T-helper 1 cell treated with Interleukin-12 subunit alpha and Interleukin-12 subunit beta and Interleukin-4 antibody, amounts not matched to agents 30 μg/mL and 1 μg/mL, for 36 hours (primary cell): ENCODE measurements around the gene SLC25A42.
"Not testable (repeated sequence)": the region's sequence is repeated elsewhere in the genome, so short reads cannot be mapped to it uniquely, and the experiment has no call there.

Experiments used
- H3K27ac Mint-ChIP-seq: one replicate; pipeline ENCODE4 v1.8.0; 2021; ENCODE audit warnings: mild to moderate bottlenecking, mixed read lengths
- H3K27me3 Mint-ChIP-seq: one replicate; pipeline ENCODE4 v1.8.0; 2021; ENCODE audit warnings: low read depth, mixed read lengths
- H3K36me3 Mint-ChIP-seq: one replicate; pipeline ENCODE4 v1.8.0; 2021; ENCODE audit warnings: low read depth, mixed read lengths
- H3K4me1 Mint-ChIP-seq: one replicate; pipeline ENCODE4 v1.8.0; 2021; ENCODE audit warnings: low read depth, mixed read lengths
- H3K4me3 Mint-ChIP-seq: one replicate; pipeline ENCODE4 v1.8.0; 2021; ENCODE audit warnings: mild to moderate bottlenecking, moderate library complexity, mixed read lengths
- H3K9me3 Mint-ChIP-seq: one replicate; pipeline ENCODE4 v1.8.0; 2021; ENCODE audit warnings: mixed read lengths

Gene SLC25A42

DNA sequence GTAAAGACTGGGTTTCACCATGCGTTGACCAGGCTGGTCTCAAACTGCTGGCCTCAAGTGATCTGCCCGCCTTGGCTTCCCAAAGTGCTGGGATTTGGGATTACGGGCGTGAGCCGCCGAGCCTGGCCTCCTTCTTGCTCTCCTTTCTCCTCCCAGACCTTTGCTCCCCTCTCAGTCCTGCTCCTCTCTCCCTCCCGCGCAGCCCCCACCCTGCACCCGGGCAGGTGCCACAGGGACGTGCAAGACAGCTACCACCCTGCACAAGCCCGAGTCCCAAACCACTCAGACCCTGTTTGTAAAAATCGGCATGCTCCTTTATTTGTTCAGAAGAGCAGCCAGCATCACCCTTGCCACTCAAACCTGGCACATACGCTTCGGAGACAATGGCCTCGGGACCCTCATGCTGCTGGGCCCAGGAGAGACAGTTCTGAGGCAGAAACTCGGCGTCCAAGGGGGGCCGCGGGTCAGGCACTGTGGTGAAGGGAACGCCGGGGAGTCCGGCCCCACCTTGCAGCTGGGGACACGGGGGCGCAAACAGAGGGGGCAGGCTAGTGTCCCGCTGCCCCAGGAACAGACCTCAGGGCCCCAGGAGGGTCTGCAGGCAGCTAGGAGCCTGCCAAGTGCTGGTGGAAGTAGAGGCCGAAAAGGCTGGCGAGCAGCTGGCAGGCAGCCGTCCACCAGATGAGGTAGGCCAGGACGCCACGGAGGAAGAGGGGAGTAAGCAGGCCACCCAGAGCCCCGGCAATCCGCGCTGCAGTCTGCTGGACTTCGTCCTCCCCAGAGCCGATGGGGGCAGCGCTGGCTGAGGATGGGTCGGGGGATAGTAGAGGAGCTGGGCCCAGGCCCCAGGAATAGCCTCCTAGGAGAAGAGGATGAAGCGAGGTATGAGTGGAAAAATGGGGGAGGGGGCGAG, 55.8 kb downstream of the SLC25A42 start:
- peaks cover 14% of the 10 kb centered on the region for H3K36me3 Mint-ChIP-seq
- no peak overlapping the region for H3K4me3 Mint-ChIP-seq
- no peaks in the 10 kb centered on the region for H3K27me3 Mint-ChIP-seq
- no peaks in the 10 kb centered on the region for H3K4me1 Mint-ChIP-seq
- H3K9me3 Mint-ChIP-seq, result peaks cover 6% of the 10 kb centered on the region
- H3K27ac Mint-ChIP-seq, result no peak overlapping the region

- Mint-ChIP-seq H3K36me3 (peaks cover 14% of the 10 kb centered on the region), H3K27ac (no peak overlapping the region), H3K9me3 (peaks cover 6% of the 10 kb centered on the region), H3K4me3 (no peak overlapping the region), H3K27me3 (no peaks in the 10 kb centered on the region), H3K4me1 (no peaks in the 10 kb centered on the region)
These were observed 56.8 kb downstream of the SLC25A42 start for GRCh38 chr19:19120308-19121231.

DNA sequence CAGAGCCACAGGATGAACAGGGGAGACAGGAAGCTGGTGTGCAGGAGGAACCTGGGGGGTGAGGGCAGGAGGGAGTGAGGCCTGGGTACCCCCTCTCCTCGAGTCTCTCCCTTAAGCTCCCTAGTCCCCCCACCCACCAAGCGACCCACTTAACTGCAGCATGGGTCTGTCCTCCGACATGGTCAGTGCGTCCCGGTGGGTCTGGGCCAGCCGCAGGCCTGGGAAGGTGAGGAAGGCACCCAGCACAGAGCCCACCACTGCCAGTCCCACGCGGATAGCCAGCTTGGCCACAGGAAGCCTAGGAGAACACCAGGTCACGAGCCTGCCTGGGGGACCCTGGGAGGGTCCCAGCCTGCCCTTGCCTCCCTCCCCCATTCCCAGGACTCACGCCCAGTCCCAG, 57.6 kb downstream of the SLC25A42 start:
- Mint-ChIP-seq H3K9me3 (peaks cover 6% of the 10 kb centered on the region), H3K36me3 (peaks cover 14% of the 10 kb centered on the region), H3K27me3 (no peaks in the 10 kb centered on the region), H3K4me1 (no peaks in the 10 kb centered on the region), H3K27ac (no peak overlapping the region), H3K4me3 (no peak overlapping the region)

- Mint-ChIP-seq H3K27me3 (no peaks in the 10 kb centered on the region), H3K27ac (no peak overlapping the region), H3K9me3 (peaks cover 6% of the 10 kb centered on the region), H3K36me3 (peaks cover 15% of the 10 kb centered on the region), H3K4me1 (no peaks in the 10 kb centered on the region), H3K4me3 (no peak overlapping the region)
These were observed 59.1 kb downstream of the SLC25A42 start for GRCh38 chr19:19122902-19123301.

- H3K27me3 Mint-ChIP-seq, result no peaks in the 10 kb centered on the region
- no peak overlapping the region for H3K4me3 Mint-ChIP-seq
- no peaks in the 10 kb centered on the region for H3K4me1 Mint-ChIP-seq
- peaks cover 16% of the 10 kb centered on the region for H3K36me3 Mint-ChIP-seq
- peaks cover 6% of the 10 kb centered on the region for H3K9me3 Mint-ChIP-seq
- H3K27ac Mint-ChIP-seq, result no peak overlapping the region
These were observed 59.6 kb downstream of the SLC25A42 start for GRCh38 chr19:19123386-19123785.

DNA sequence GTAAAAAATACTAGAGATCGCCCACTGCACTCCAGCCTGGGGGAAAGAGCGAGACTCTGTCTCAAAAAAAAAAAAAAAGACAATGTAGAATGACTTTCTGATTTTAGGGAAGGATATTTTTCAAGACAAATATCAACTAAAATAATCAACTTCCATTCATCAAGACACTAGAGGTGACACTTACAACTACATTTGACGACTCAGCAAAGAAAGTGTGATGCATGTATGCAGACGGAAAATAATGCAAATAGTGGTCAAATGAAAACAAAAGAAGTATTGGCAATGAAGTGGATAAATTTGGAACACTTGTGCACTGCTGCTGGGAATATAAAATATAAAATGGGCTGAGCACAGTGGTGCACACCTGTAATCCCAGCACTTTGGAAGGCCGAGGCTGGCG, 62.3 kb downstream of the SLC25A42 start:
- H3K9me3 Mint-ChIP-seq, result peaks cover 6% of the 10 kb centered on the region
- H3K27ac Mint-ChIP-seq, result no peak overlapping the region
- no peak overlapping the region for H3K4me3 Mint-ChIP-seq
- no peaks in the 10 kb centered on the region for H3K27me3 Mint-ChIP-seq
- H3K36me3 Mint-ChIP-seq, result peaks cover 9% of the 10 kb centered on the region
- H3K4me1 Mint-ChIP-seq, result no peaks in the 10 kb centered on the region

DNA sequence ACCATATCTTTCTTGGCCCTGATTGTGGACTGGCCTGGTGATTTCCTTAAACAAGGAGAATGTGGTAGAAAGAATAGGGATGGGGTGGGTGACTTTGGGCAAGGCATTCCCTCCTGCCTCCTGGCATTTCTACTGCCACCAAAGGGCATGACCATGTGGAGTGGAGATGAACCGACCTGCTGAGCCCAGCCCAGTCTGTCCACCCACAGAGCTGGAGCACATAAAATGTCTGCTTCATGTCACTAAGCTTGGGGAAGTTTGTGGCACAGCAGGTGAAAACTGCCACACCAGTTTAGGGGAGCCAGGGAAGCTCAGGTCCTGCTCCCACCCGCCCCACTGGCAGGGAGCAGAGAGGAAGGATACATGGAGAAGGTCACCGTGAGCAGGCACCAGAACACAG, 68.2 kb downstream of the SLC25A42 start:
- H3K36me3 Mint-ChIP-seq, result peaks cover 15% of the 10 kb centered on the region
- H3K4me1 Mint-ChIP-seq, result peaks cover 5% of the 10 kb centered on the region
- no peak overlapping the region for H3K4me3 Mint-ChIP-seq
- H3K27me3 Mint-ChIP-seq, result no peaks in the 10 kb centered on the region
- peaks cover 8% of the 10 kb centered on the region for H3K9me3 Mint-ChIP-seq
- H3K27ac Mint-ChIP-seq, result no peak overlapping the region

- Mint-ChIP-seq H3K9me3 (peaks cover 8% of the 10 kb centered on the region), H3K27ac (no peak overlapping the region), H3K36me3 (peaks cover 14% of the 10 kb centered on the region), H3K27me3 (no peaks in the 10 kb centered on the region), H3K4me1 (peaks cover 11% of the 10 kb centered on the region), H3K4me3 (no peak overlapping the region)
These were observed 69.1 kb downstream of the SLC25A42 start for GRCh38 chr19:19132912-19133311.

DNA sequence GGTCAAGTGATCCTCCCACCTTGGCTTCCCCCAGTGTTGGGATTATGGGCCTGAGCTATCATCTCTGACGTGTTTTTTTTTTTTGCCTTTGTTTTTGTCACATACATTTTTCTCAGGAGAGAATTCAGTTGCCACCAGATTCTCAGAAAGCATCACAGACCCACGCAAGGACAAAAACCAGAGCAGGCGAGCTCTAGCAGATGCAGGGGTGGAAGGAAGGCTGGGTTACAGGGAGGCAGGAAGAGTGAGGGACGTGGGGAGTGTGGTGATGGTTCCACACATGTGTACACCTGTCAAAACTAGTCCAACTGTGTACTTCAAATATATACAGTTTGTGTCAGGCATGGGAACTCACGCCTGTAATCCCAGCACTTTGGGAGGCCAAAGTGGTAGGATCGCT, 70.2 kb downstream of the SLC25A42 start:
- Mint-ChIP-seq H3K9me3 (peaks cover 8% of the 10 kb centered on the region), H3K36me3 (peaks cover 13% of the 10 kb centered on the region), H3K27ac (no peak overlapping the region), H3K4me1 (peaks cover 22% of the 10 kb centered on the region), H3K4me3 (no peak overlapping the region), H3K27me3 (no peaks in the 10 kb centered on the region)

DNA sequence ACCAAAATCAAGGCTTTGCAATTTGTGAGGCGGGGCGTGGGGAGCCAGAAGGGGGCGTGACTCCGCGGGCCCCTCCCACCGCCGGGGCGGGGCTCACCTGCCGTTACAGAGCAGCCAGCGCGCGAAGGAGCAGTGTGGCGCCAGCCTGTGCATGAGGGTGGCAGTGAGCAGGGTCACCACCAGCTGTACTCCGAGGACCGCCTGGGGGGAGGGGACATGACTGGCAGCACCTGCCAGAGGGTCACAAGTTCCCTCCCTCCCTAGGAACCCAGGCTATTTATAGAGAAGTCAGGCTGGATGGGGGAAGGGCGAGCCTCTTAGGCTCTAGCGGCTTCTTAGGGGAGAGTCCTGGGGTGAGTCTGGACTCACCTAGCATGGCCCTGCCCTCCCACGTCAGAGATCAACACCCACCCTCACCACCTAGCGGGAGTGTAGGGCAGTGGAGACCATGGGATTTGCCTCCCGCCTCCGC, 70.9 kb downstream of the SLC25A42 start:
- Mint-ChIP-seq H3K36me3 (peaks cover 13% of the 10 kb centered on the region), H3K9me3 (peaks cover 8% of the 10 kb centered on the region), H3K27ac (no peak overlapping the region), H3K4me3 (no peak overlapping the region), H3K4me1 (peaks cover 28% of the 10 kb centered on the region), H3K27me3 (no peaks in the 10 kb centered on the region)

DNA sequence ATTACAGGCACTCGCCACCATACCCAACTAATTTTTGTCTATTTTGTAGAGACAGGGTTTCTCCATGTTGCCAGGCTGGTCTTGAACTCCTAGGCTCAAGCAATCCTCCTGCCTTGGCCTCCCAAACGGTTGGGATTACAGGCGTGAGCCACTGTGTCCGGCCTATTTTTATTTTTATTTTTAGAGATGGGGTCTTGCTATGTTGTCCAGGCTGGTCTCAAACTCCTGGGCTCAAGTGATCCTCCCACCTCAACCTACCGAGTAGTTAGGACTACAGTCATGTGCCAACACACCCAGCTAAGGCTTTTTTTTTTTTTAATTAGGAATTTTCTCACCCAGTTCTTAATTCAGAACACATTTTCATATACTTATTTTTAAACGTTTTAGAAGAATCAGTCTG, 71.9 kb downstream of the SLC25A42 start:
- H3K27me3 Mint-ChIP-seq, result not testable (repeated sequence)

GRCh38 chr19:19137556-19138108, 73.8 kb downstream of the SLC25A42 start:
- Mint-ChIP-seq H3K4me3 (peak overlapping the region; percentile 98), H3K27ac (peak overlapping the region; percentile 96), H3K4me1 (peaks cover 28% of the 10 kb centered on the region), H3K36me3 (peaks cover 3% of the 10 kb centered on the region), H3K9me3 (no peaks in the 10 kb centered on the region), H3K27me3 (no peaks in the 10 kb centered on the region)

More for the DNA sequence above, 71.9 kb downstream of the SLC25A42 start:
- peaks cover 28% of the 10 kb centered on the region for H3K4me1 Mint-ChIP-seq
- peaks cover 13% of the 10 kb centered on the region for H3K36me3 Mint-ChIP-seq
- H3K4me3 Mint-ChIP-seq, H3K27ac Mint-ChIP-seq, H3K9me3 Mint-ChIP-seq: not testable (repeated sequence)

- peaks cover 3% of the 10 kb centered on the region for H3K36me3 Mint-ChIP-seq
- no peaks in the 10 kb centered on the region for H3K27me3 Mint-ChIP-seq
- peak within 1 kb of the TSS; percentile 96 for H3K27ac Mint-ChIP-seq
- H3K4me1 Mint-ChIP-seq, result peaks cover 28% of the 10 kb centered on the region
- no peaks in the 10 kb centered on the region for H3K9me3 Mint-ChIP-seq
- H3K4me3 Mint-ChIP-seq, result peak within 1 kb of the TSS; percentile 98
These were observed 74.6 kb downstream of the SLC25A42 start, which contains the start of gene TMEM161A for GRCh38 chr19:19138109-19138981. Gene TMEM161A (minus strand): TSS chr19:19138478. CDS start chr19:19138428, 50 bp downstream.
